Upper lobe of left lung (tissue), 4 donors: Measurements from ENCODE around the gene RPS28.

Source experiments
- CTCF ChIP-seq, 6 experiments: fragments of 450-650 bp in 4 of 6; fragments of 200-600 bp in 2 of 6; sonication (generic) in 2 of 6; IDR thresholded peaks; one replicate each; pipeline ENCODE4 v1.5.1; 2016 to 2019; ENCODE audit warnings: antibody characterized with exemption in 6 of 6
- EP300 ChIP-seq, 4 donors: sonication (generic); formaldehyde crosslinking; IDR thresholded peaks; one replicate each; pipeline ENCODE4 v1.5.1; 2017; ENCODE audit warnings: antibody characterized with exemption in 4 of 4, control low read depth in 2 of 4
- POLR2A ChIP-seq, 4 donors: fragments of 450-650 bp; IDR thresholded peaks; one replicate each; pipeline ENCODE4 v1.5.1; 2016 to 2017; ENCODE audit warnings: antibody characterized with exemption in 4 of 4, mild to moderate bottlenecking in 2 of 4
- POLR2AphosphoS5 ChIP-seq, 2 donors: sonication (generic); formaldehyde crosslinking; IDR thresholded peaks; one replicate each; pipeline ENCODE4 v1.5.1; 2017; ENCODE audit warnings: antibody characterized with exemption in 2 of 2

GRCh38 chr19:8337728-8338127 lies 16.4 kb downstream of the RPS28 start:
- no peak for TF ChIP-seq CTCF (IDR thresholded peaks at IDR 0.05)
- no peak for TF ChIP-seq POLR2A (IDR thresholded peaks at IDR 0.05)
- no peak for TF ChIP-seq POLR2AphosphoS5 (IDR thresholded peaks at IDR 0.05)
- no peak for TF ChIP-seq EP300 (IDR thresholded peaks at IDR 0.05)
